H1 (cell line): ENCODE data around the gene CHCHD3. TPM values are rescaled to one million over a fixed set of nuclear protein-coding genes. Genes with fewer than 3 reads are reported as not detected.

Experiments
- NRF1 ChIP-seq: IDR thresholded peaks from 2 replicates; pipeline ENCODE4 v1.6.1; 2011; ENCODE audit warnings: mild to moderate bottlenecking, low read depth, low read length, improper control_type of control experiment
- POU5F1 ChIP-seq: IDR thresholded peaks from 2 replicates; pipeline ENCODE4 v1.6.1; 2011; ENCODE audit warnings: low read depth, mild to moderate bottlenecking, low read length, moderate library complexity
- TCF12 ChIP-seq: IDR thresholded peaks from 2 replicates; pipeline ENCODE4 v1.6.1; 2011; ENCODE audit warnings: low read depth, mild to moderate bottlenecking, low read length
- ZNF274 ChIP-seq: IDR thresholded peaks from 2 replicates; pipeline ENCODE4 v1.7.0; 2012; ENCODE audit warnings: low read length, borderline replicate concordance; ENCODE audit errors: extremely low read depth
- polyA plus RNA-seq, 7 experiments: library from polyadenylated mRNA; depleted of rRNA in 3 of 7; stranded (reverse) in 5 of 7; unstranded in 2 of 7; fragments of >200 nt in 5 of 7; fragments of 200-250 nt in 2 of 7; gene quantifications; 1 replicate in 5 of 7; 2 replicates in 1 of 7; 4 replicates in 1 of 7; pipeline versions ENCODE4 v1.2.1 to v1.2.3, GENCODE V29; 2011 to 2013; ENCODE audit warnings: missing spikeins in 2 of 7, mixed read lengths in 2 of 7
- total RNA-seq: library from RNA; stranded (reverse); fragmentation: NEBNext Ultra II Directional; extraction: Animal tissue kit (Norgen Biotek cat#: 25700); gene quantifications from 2 replicates; pipeline ENCODE4 v1.2.1, GENCODE V29; 2021
- TF ChIP-seq, protein P1 (sequence below): IDR thresholded peaks from 2 replicates; pipeline ENCODE4 v1.6.1; 2012; ENCODE audit warnings: inconsistent platforms

The CHCHD3 gene
- total and polyA plus RNA-seq, 2 of the 8 experiments (the other 6 are each of a cell fraction or from before 2014, with no cell fraction given), result 42.9 to 137 TPM

DNA sequence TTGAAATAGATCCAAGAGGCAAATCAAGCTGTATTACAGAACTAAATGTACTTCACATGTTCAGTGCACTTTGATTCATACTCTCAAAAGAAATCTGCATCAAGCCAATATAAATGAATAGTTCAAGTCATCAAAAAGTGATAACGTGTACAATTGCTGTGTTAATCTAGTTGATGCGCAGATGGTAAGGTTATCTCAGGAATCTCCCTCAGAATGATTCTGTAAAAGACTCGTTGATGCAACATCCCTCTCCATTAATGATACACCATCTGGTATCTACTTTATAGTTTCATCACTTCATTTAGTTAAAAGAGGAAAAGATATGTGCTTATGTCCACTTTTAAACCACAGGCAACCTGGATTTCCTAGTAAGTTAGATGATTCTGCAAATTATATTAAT lies 200.6 kb downstream of the CHCHD3 start (continued):
- TF ChIP-seq NRF1, result no peak
- TF ChIP-seq TCF12, result no peak
- no peak for TF ChIP-seq POU5F1
- no peak for TF ChIP-seq ZNF274
- TF ChIP-seq, protein P1, sequence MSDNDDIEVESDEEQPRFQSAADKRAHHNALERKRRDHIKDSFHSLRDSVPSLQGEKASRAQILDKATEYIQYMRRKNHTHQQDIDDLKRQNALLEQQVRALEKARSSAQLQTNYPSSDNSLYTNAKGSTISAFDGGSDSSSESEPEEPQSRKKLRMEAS, result no peak
